ENCODE results near the gene SHISA5.

GRCh38 chr3:48476426-48477053 lies 27.4 kb downstream of the SHISA5 start:
- TF ChIP-seq POLR2A (IDR thresholded peaks at IDR 0.05) (no peak), POLR2AphosphoS5 (IDR thresholded peaks at IDR 0.05) (no peak), CTCF (IDR thresholded peaks at IDR 0.05) (no peak), EP300 (IDR thresholded peaks at IDR 0.05) (no peak)
